GM21526 (cell line): ENCODE results near the gene SATB2.

Experiments
- ATAC-seq: cut with Tn5 transposase; IDR thresholded peaks from one replicate; pipeline ENCODE4 v1.9.1; 2021; ENCODE audit warnings: moderate library complexity; ENCODE audit not compliant: unreplicated experiment, low FRiP score

Gene SATB2

GRCh38 chr2:199273042-199273511, 184.7 kb downstream of the SATB2 start:
- ATAC-seq: no peak

- no peak for ATAC-seq
Measured at GRCh38 chr2:199261936-199262335, 195.8 kb downstream of the SATB2 start.

- ATAC-seq: no peak
Measured at GRCh38 chr2:199261239-199261638, 196.5 kb downstream of the SATB2 start.

- no peak for ATAC-seq
Measured at GRCh38 chr2:199259671-199260070, 198.1 kb downstream of the SATB2 start.

GRCh38 chr2:199258291-199258690, 199.4 kb downstream of the SATB2 start:
- ATAC-seq: no peak

- no peak for ATAC-seq
Measured at GRCh38 chr2:199257261-199258224, 200.2 kb downstream of the SATB2 start.

GRCh38 chr2:199230091-199230490, 227.6 kb downstream of the SATB2 start:
- ATAC-seq: no peak

- peak; percentile 56 for ATAC-seq
Measured at GRCh38 chr2:199228887-199229819, 228.6 kb downstream of the SATB2 start.

- no peak for ATAC-seq
Measured at GRCh38 chr2:199223791-199224190, 233.9 kb downstream of the SATB2 start.

- no peak for ATAC-seq
Measured at GRCh38 chr2:199220920-199221319, 236.8 kb downstream of the SATB2 start.

- ATAC-seq: no peak
Measured at GRCh38 chr2:199219551-199219950, 238.2 kb downstream of the SATB2 start.
